Activated CD8-positive, alpha-beta T cell treated with anti-CD3 and anti-CD28 coated beads for 36 hours (primary cell): ENCODE data around the gene NFASC. TPM values are rescaled to one million over a fixed set of nuclear protein-coding genes. Genes with fewer than 3 reads are reported as not detected.
A peak's percentile ranks its signal among the peaks of the same experiment; 100 is the strongest.

ENCODE experiments used
- ATAC-seq: fragments of 200-7000 bp; cut with Tn5 transposase; one replicate; pipeline ENCODE4 v1.10.0; 2021; ENCODE audit warnings: mild to moderate bottlenecking, moderate library complexity
- CTCF ChIA-PET: fragments of 350-600 bp; sonication (Branson Sonifier 250); formaldehyde crosslinking; loops from one replicate; lab custom pipeline; 2021; ENCODE audit warnings: antibody characterized with exemption; lab: Charles Lee
- POLR2A ChIA-PET: fragments of 350-600 bp; sonication (Branson Sonifier 250); formaldehyde crosslinking; loops from one replicate; lab custom pipeline; 2021; ENCODE audit warnings: antibody characterized with exemption; lab: Charles Lee
- DNase-seq: peaks from one replicate; pipeline ENCODE4 v3.0.0-alpha.2; 2020
- H3K27ac Mint-ChIP-seq: one replicate; pipeline ENCODE4 v1.8.0; 2021; ENCODE audit warnings: mild to moderate bottlenecking, mixed read lengths
- H3K27me3 Mint-ChIP-seq: one replicate; pipeline ENCODE4 v1.8.0; 2021; ENCODE audit warnings: mixed read lengths
- H3K36me3 Mint-ChIP-seq: one replicate; pipeline ENCODE4 v1.8.0; 2021; ENCODE audit warnings: low read depth, mixed read lengths
- H3K4me1 Mint-ChIP-seq: one replicate; pipeline ENCODE4 v1.8.0; 2021; ENCODE audit warnings: low read depth, mixed read lengths
- H3K4me3 Mint-ChIP-seq: one replicate; pipeline ENCODE4 v1.8.0; 2021; ENCODE audit warnings: mild to moderate bottlenecking, moderate library complexity, mixed read lengths
- H3K9me3 Mint-ChIP-seq: one replicate; pipeline ENCODE4 v1.8.0; 2021; ENCODE audit warnings: mixed read lengths
- intact Hi-C: fragments of 100-400 bp; cut with micrococcal nuclease; formaldehyde crosslinking; loops from one replicate; pipeline ENCODE4 v1.10.0; 2022
- total RNA-seq, 2 experiments: library from RNA; stranded (reverse); gene quantifications; one replicate each; pipeline ENCODE4 v1.2.3, GENCODE V29; 2021
- TF ChIP-seq, protein P1 (sequence below): fragments of 200-600 bp; IDR thresholded peaks from one replicate; pipeline ENCODE4 v1.8.0; 2022; ENCODE audit warnings: antibody characterized with exemption, mild to moderate bottlenecking

The NFASC gene
- total RNA-seq, 2 experiments from 2014 or later: not detected

DNA sequence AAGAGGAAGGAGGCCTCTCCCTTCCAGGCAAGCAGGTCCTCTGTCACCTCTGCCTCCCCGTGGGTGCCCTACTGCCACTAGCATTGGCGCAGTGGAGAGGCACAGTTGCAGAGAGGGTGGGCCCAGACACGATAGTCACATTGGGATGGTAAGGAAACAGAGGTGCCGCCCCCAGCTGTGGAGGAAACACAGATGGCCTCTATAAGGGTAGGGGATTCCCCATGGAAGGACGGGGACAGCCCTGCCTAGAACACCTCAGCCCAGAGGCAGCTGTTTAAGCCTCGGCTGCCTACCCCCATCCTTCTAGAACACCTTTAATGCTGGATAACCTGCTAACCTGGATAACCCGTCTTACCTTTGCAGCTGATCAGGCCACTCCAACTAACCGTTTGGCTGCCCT lies 106.7 kb downstream of the NFASC start:
- intact Hi-C loops: loop anchor here (5.0 kb wide), 1 partner anchor 280 kb away; no protein-coding TSS in a partner anchor
- Mint-ChIP-seq H3K27ac (no peak overlapping the region), H3K27me3 (peaks cover 7% of the 10 kb centered on the region), H3K36me3 (no peaks in the 10 kb centered on the region), H3K4me1 (peaks cover 1% of the 10 kb centered on the region), H3K4me3 (no peak overlapping the region), H3K9me3 (no peaks in the 10 kb centered on the region)
- CTCF ChIA-PET: interaction anchor here (1.4 to 6.7 kb wide), 7 partner anchors 10 to 279 kb away, joined by 3 to 71 read pairs (median 8); partner anchors contain the start of gene RBBP5
- POLR2A ChIA-PET: no interaction called here
- TF ChIP-seq, protein P1, sequence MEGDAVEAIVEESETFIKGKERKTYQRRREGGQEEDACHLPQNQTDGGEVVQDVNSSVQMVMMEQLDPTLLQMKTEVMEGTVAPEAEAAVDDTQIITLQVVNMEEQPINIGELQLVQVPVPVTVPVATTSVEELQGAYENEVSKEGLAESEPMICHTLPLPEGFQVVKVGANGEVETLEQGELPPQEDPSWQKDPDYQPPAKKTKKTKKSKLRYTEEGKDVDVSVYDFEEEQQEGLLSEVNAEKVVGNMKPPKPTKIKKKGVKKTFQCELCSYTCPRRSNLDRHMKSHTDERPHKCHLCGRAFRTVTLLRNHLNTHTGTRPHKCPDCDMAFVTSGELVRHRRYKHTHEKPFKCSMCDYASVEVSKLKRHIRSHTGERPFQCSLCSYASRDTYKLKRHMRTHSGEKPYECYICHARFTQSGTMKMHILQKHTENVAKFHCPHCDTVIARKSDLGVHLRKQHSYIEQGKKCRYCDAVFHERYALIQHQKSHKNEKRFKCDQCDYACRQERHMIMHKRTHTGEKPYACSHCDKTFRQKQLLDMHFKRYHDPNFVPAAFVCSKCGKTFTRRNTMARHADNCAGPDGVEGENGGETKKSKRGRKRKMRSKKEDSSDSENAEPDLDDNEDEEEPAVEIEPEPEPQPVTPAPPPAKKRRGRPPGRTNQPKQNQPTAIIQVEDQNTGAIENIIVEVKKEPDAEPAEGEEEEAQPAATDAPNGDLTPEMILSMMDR: no peak
- DNase-seq (peak; percentile 36), ATAC-seq (peak; percentile 65)

- CTCF ChIA-PET: interaction anchor here (1.1 to 2.5 kb wide), 2 partner anchors 10 to 83 kb away, joined by 8 to 19 read pairs; no protein-coding TSS in a partner anchor
- H3K4me1 Mint-ChIP-seq: peaks cover 2% of the 10 kb centered on the region
- intact Hi-C loops: loop anchor here (5.0 kb wide), 1 partner anchor 279 kb away; no protein-coding TSS in a partner anchor
- TF ChIP-seq, protein P1: no peak
- POLR2A ChIA-PET: no interaction called here
- H3K36me3 Mint-ChIP-seq: no peaks in the 10 kb centered on the region
- H3K4me3 Mint-ChIP-seq: no peak overlapping the region
- ATAC-seq (no peak), DNase-seq (no peak)
- H3K27me3 Mint-ChIP-seq: peaks cover 10% of the 10 kb centered on the region
- no peak overlapping the region for H3K27ac Mint-ChIP-seq
- H3K9me3 Mint-ChIP-seq: no peaks in the 10 kb centered on the region
Measured at GRCh38 chr1:204978782-204979181, 108.1 kb downstream of the NFASC start.

- Mint-ChIP-seq H3K36me3 (no peaks in the 10 kb centered on the region), H3K27me3 (peaks cover 9% of the 10 kb centered on the region), H3K4me1 (peaks cover 2% of the 10 kb centered on the region), H3K27ac (no peak overlapping the region), H3K9me3 (no peaks in the 10 kb centered on the region), H3K4me3 (no peak overlapping the region)
- ATAC-seq (no peak), DNase-seq (no peak)
- TF ChIP-seq, protein P1: no peak
- intact Hi-C loops: loop anchor here (5.0 kb wide), 1 partner anchor 278 kb away; no protein-coding TSS in a partner anchor
- ChIA-PET POLR2A (interaction anchor here (0.6 to 0.9 kb wide), 3 partner anchors 24 to 282 kb away, joined by 3 to 4 read pairs (median 3); no protein-coding TSS in a partner anchor), CTCF (interaction anchor here (1.1 to 2.5 kb wide), 3 partner anchors 10 to 82 kb away, joined by 8 to 19 read pairs (median 16); no protein-coding TSS in a partner anchor)
Measured at GRCh38 chr1:204979306-204979705, 108.6 kb downstream of the NFASC start.

DNA sequence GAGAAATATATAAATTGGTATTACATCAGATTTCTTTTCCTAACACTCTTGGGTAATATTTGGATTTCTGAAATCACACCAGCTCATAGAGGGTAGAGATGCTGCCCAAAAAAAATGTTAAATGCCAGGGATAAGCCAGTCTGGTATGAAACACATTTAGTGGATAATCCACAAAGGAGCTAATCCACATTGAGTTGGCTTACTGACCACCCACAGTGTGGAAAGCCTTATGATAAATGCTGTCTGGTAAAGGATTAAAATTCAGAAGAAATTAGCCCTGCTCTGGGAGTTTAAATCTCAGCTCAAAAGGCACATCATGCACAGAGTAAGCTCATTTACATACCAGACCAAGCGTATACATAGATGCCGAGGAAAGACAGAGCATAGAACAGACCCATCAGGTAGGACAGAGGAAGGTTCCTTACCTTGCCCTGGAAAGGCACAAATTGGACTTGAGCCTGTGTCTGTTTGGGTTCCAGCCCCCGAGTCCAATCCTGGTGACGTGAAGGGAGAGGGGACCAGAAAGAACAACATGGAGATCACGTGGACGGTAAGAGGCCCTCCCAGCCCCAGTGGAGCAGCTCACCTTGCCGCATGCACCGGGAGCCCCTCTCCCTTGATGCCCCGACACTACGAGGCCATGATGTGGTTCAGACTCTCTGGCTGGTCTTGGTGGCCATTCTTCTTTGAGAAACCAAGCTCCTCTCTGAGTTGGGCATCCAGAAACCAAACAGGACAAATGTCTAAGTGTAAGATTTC lies 109.4 kb downstream of the NFASC start:
- Mint-ChIP-seq H3K27me3 (peaks cover 9% of the 10 kb centered on the region), H3K4me1 (peaks cover 2% of the 10 kb centered on the region), H3K27ac (no peak overlapping the region), H3K4me3 (no peak overlapping the region), H3K36me3 (no peaks in the 10 kb centered on the region), H3K9me3 (no peaks in the 10 kb centered on the region)
- intact Hi-C loops: loop anchor here (5.0 kb wide), 1 partner anchor 277 kb away; no protein-coding TSS in a partner anchor
- TF ChIP-seq, protein P1: no peak
- no peak for ATAC-seq
- ChIA-PET CTCF (interaction anchor here (0.9 to 2.5 kb wide), 3 partner anchors 9 to 164 kb away, joined by 3 to 19 read pairs (median 16); no protein-coding TSS in a partner anchor), POLR2A (interaction anchor here (0.6 to 0.9 kb wide), 4 partner anchors 23 to 363 kb away, joined by 3 to 4 read pairs (median 3); no protein-coding TSS in a partner anchor)
- no peak for DNase-seq
